GM18499 (cell line): Measurements from ENCODE around the gene CCDC190.
"Not testable (repeated sequence)": the region's sequence is repeated elsewhere in the genome, so short reads cannot be mapped to it uniquely, and the experiment has no call there.

Experiments used
- ATAC-seq: cut with Tn5 transposase; IDR thresholded peaks from one replicate; pipeline ENCODE4 v1.9.1; 2021; ENCODE audit warnings: moderate number of reproducible peaks; ENCODE audit not compliant: insufficient read depth, unreplicated experiment

CCDC190 gene

GRCh38 chr1:162878000-162878596 is 17.1 kb upstream of the CCDC190 start:
- ATAC-seq: no peak

GRCh38 chr1:162877412-162877811 is 16.4 kb upstream of the CCDC190 start:
- ATAC-seq: no peak

GRCh38 chr1:162876751-162877150 is 15.8 kb upstream of the CCDC190 start:
- ATAC-seq: no peak

- no peak for ATAC-seq
Observed at GRCh38 chr1:162873671-162874666, 13.0 kb upstream of the CCDC190 start.

GRCh38 chr1:162872981-162873380 is 12.0 kb upstream of the CCDC190 start:
- ATAC-seq: no peak

- ATAC-seq: not testable (repeated sequence)
Observed at GRCh38 chr1:162871417-162871816, 10.4 kb upstream of the CCDC190 start.

- no peak for ATAC-seq
Observed at GRCh38 chr1:162868972-162869371, 8.0 kb upstream of the CCDC190 start.

- no peak for ATAC-seq
Observed at GRCh38 chr1:162861625-162862024, 650 bp upstream of the CCDC190 start.

- no peak for ATAC-seq
Observed at GRCh38 chr1:162859191-162859590, 1.8 kb downstream of the CCDC190 start.

- ATAC-seq: no peak
Observed at GRCh38 chr1:162857850-162858249, 3.1 kb downstream of the CCDC190 start.

GRCh38 chr1:162856260-162856659 is 4.7 kb downstream of the CCDC190 start:
- ATAC-seq: no peak

GRCh38 chr1:162855461-162856150 is 5.4 kb downstream of the CCDC190 start:
- ATAC-seq: no peak

- no peak for ATAC-seq
Observed at GRCh38 chr1:162854245-162854882, 6.6 kb downstream of the CCDC190 start.

- no peak for ATAC-seq
Observed at GRCh38 chr1:162851341-162851740, 9.6 kb downstream of the CCDC190 start.

GRCh38 chr1:162849711-162850110 is 11.3 kb downstream of the CCDC190 start:
- ATAC-seq: no peak

GRCh38 chr1:162847839-162848453 is 13.0 kb downstream of the CCDC190 start:
- ATAC-seq: no peak

- ATAC-seq: no peak
Observed at GRCh38 chr1:162846256-162847212, 14.4 kb downstream of the CCDC190 start.

GRCh38 chr1:162844153-162844552 is 16.8 kb downstream of the CCDC190 start:
- ATAC-seq: no peak

- no peak for ATAC-seq
Observed at GRCh38 chr1:162840250-162840839, 20.6 kb downstream of the CCDC190 start.
